HepG2 (cell line): ENCODE data around the gene ACSM3. TPM values are rescaled to one million over a fixed set of nuclear protein-coding genes. Genes with fewer than 3 reads are reported as not detected.
A peak's percentile ranks its signal among the peaks of the same experiment; 100 is the strongest.

ENCODE experiments used
- ARNT ChIP-seq: fragments of 450-650 bp; IDR thresholded peaks from 2 replicates; pipeline ENCODE4 v1.6.1; 2017
- ATAD3A ChIP-seq: sonication (generic); formaldehyde crosslinking; IDR thresholded peaks from 2 replicates; pipeline ENCODE4 v1.4.0; 2020; ENCODE audit warnings: missing genetic modification reagents
- CENPT ChIP-seq: sonication (generic); formaldehyde crosslinking; IDR thresholded peaks from 2 replicates; pipeline ENCODE4 v1.8.0; 2022; ENCODE audit warnings: low read depth, mild to moderate bottlenecking, moderate library complexity, missing genetic modification reagents
- ETV5 ChIP-seq: IDR thresholded peaks from 2 replicates; pipeline ENCODE4 v1.6.1; 2018; ENCODE audit warnings: missing biosample characterization, missing genetic modification reagents, inconsistent platforms, borderline replicate concordance
- FLYWCH1 ChIP-seq: sonication (generic); formaldehyde crosslinking; IDR thresholded peaks from 2 replicates; pipeline ENCODE4 v1.8.1; 2023; ENCODE audit warnings: mild to moderate bottlenecking, missing genetic modification reagents
- FOXP1 ChIP-seq, 2 experiments: fragments of 450-650 bp in 1 of 2; IDR thresholded peaks; 2 replicates each; pipeline ENCODE4 v1.6.1; 2017 to 2018; ENCODE audit warnings: antibody characterized with exemption in 1 of 2
- HMGA1 ChIP-seq: sonication (generic); formaldehyde crosslinking; conservative IDR thresholded peaks from 2 replicates; pipeline ENCODE4 v1.4.0; 2020; ENCODE audit warnings: missing genetic modification reagents
- JUND ChIP-seq: sonication (generic); formaldehyde crosslinking; IDR thresholded peaks from 2 replicates; pipeline ENCODE4 v1.8.0; 2022; ENCODE audit warnings: mild to moderate bottlenecking, missing genetic modification reagents
- MEIS2 ChIP-seq: sonication (generic); formaldehyde crosslinking; IDR thresholded peaks from 2 replicates; pipeline ENCODE4 v1.9.0; 2021; ENCODE audit warnings: mild to moderate bottlenecking, missing genetic modification reagents
- MNT ChIP-seq: fragments of 450-650 bp; IDR thresholded peaks from 2 replicates; pipeline ENCODE4 v1.6.1; 2016
- MXD1 ChIP-seq: sonication (generic); formaldehyde crosslinking; IDR thresholded peaks from 2 replicates; pipeline ENCODE4 v1.4.0; 2020; ENCODE audit warnings: mild to moderate bottlenecking, missing genetic modification reagents
- NCOR1 ChIP-seq: fragments of 200-600 bp; sonication (generic); IDR thresholded peaks from 2 replicates; pipeline ENCODE4 v1.7.0; 2017; ENCODE audit warnings: antibody characterized with exemption, low read length, borderline replicate concordance
- PAWR ChIP-seq: sonication (generic); formaldehyde crosslinking; IDR thresholded peaks from 2 replicates; pipeline ENCODE4 v1.4.0; 2020; ENCODE audit warnings: missing genetic modification reagents, mild to moderate bottlenecking, borderline replicate concordance
- RARG ChIP-seq: sonication (generic); formaldehyde crosslinking; IDR thresholded peaks from 2 replicates; pipeline ENCODE4 v1.4.0; 2020; ENCODE audit warnings: low read depth, mild to moderate bottlenecking, missing genetic modification reagents
- SRSF1 ChIP-seq: fragments of 200-400 bp; formaldehyde crosslinking; optimal IDR thresholded peaks from 2 replicates; pipeline ENCODE3; 2017; ENCODE audit warnings: mild to moderate bottlenecking, low read depth, low read length, moderate library complexity
- SRSF9 ChIP-seq: fragments of 200-400 bp; formaldehyde crosslinking; IDR thresholded peaks from 2 replicates; pipeline ENCODE4 v1.6.1; 2018; ENCODE audit warnings: borderline replicate concordance, mild to moderate bottlenecking, low read depth, low read length; ENCODE audit not compliant: insufficient read depth, poor library complexity, severe bottlenecking
- THYN1 ChIP-seq: sonication (generic); formaldehyde crosslinking; IDR thresholded peaks from 2 replicates; pipeline ENCODE4 v1.8.1; 2023; ENCODE audit warnings: low read depth, mild to moderate bottlenecking, moderate library complexity, missing genetic modification reagents, borderline replicate concordance
- TMF1 ChIP-seq: sonication (generic); formaldehyde crosslinking; IDR thresholded peaks from 2 replicates; pipeline ENCODE4 v1.8.1; 2022; ENCODE audit warnings: low read depth, missing genetic modification reagents
- ZIK1 ChIP-seq: sonication (generic); formaldehyde crosslinking; IDR thresholded peaks from 2 replicates; pipeline ENCODE4 v1.5.0; 2020; ENCODE audit warnings: mild to moderate bottlenecking, low read depth, missing genetic modification reagents, borderline replicate concordance
- ZNF33A ChIP-seq: sonication (generic); formaldehyde crosslinking; IDR thresholded peaks from 2 replicates; pipeline ENCODE4 v1.5.1; 2020; ENCODE audit warnings: missing genetic modification reagents, mild to moderate bottlenecking, moderate library complexity, borderline replicate concordance
- ZNF605 ChIP-seq: sonication (generic); formaldehyde crosslinking; IDR thresholded peaks from 2 replicates; pipeline ENCODE4 v1.8.0; 2022; ENCODE audit warnings: mild to moderate bottlenecking, missing genetic modification reagents
- ZNF609 ChIP-seq: sonication (generic); formaldehyde crosslinking; IDR thresholded peaks from 2 replicates; pipeline ENCODE4 v1.4.0; 2020; ENCODE audit warnings: mild to moderate bottlenecking, missing genetic modification reagents, borderline replicate concordance
- ZNF747 ChIP-seq: sonication (generic); formaldehyde crosslinking; IDR thresholded peaks from 2 replicates; pipeline ENCODE4 v1.8.1; 2023; ENCODE audit warnings: missing genetic modification reagents, mild to moderate bottlenecking, borderline replicate concordance
- ZNF879 ChIP-seq: sonication (generic); formaldehyde crosslinking; IDR thresholded peaks from 2 replicates; pipeline ENCODE4 v1.8.1; 2023; ENCODE audit warnings: missing genetic modification reagents
- ZSCAN25 ChIP-seq: sonication (generic); formaldehyde crosslinking; IDR thresholded peaks from 2 replicates; pipeline ENCODE4 v1.8.0; 2022; ENCODE audit warnings: mild to moderate bottlenecking, missing genetic modification reagents
- polyA plus RNA-seq, 8 experiments: library from polyadenylated mRNA; depleted of rRNA in 3 of 8; stranded (reverse) in 7 of 8; unstranded in 1 of 8; fragments of >200 nt; fragmentation: Illumina TruSeq in 4 of 8; extraction: Trizol in 4 of 8; gene quantifications; 2 replicates each; pipeline versions ENCODE4 v1.2.1 to v1.2.3, GENCODE V29; 2011 to 2016; ENCODE audit warnings: low read depth in 4 of 8, missing spikeins in 1 of 8, mixed read lengths in 1 of 8; ENCODE audit not compliant: insufficient read depth in 1 of 8
- total RNA-seq, 5 experiments: library from RNA; depleted of rRNA; stranded (reverse); fragments of >200 nt; fragmentation: Illumina TruSeq; extraction: Trizol; gene quantifications; 2 replicates each; pipeline ENCODE4 v1.2.3, GENCODE V29; 2016; ENCODE audit warnings: low read depth in 1 of 5

Gene ACSM3
- total and polyA plus RNA-seq, 2 of the 13 experiments (the other 11 are each of a cell fraction or from before 2014, with no cell fraction given) = 74.0 to 108 TPM

DNA sequence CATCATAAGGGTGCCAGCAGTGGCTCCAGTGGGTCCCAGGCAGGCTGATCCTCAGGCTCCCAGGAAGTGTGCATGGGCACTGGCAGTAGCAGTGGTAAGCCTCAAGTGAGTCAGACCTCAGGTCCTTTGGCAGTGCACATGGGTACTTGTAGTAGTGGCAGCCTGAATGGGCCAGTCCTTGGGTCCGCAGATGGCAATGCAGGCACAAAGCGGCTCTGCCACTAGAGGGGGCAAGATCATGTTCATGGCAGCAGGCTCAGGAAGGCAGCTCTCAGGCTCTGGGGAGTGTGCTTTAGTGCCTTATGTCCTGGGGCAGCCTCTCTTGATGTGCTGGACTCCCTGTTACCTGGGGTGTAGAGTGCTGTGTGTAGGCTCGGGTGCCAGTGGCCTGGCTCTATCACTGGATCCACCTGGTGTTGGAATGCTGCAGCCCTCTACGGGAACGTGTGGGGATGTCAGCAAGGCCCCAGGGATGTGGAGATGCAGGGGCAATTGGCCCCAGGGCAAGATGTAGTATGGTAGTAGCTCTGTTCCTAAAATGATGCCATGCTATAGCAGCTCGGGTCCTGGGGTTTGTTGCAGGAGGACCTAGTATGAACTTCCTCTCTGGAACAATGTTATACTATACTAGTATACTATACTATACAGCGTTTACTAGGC lies 11.0 kb downstream of the ACSM3 start (continued):
- no peak for TF ChIP-seq PAWR
- TF ChIP-seq THYN1 = no peak
- TF ChIP-seq TMF1 (CRISPR knock-in tag) = no peak
- TF ChIP-seq ZIK1 (CRISPR knock-in tag) = no peak
- no peak for TF ChIP-seq MXD1 (CRISPR knock-in tag)
- no peak for TF ChIP-seq ZNF609 (CRISPR knock-in tag)
- no peak for TF ChIP-seq ZNF747
- no peak for TF ChIP-seq SRSF9
- TF ChIP-seq ATAD3A (CRISPR knock-in tag) = no peak
- TF ChIP-seq JUND (CRISPR knock-in tag) = no peak
- TF ChIP-seq FLYWCH1 (CRISPR knock-in tag) = no peak
- no peak for TF ChIP-seq RARG
- TF ChIP-seq ETV5 = peak; percentile 50; the same call in 1 of the 2 replicates
- no peak; the same call in 1 of the 2 replicates for TF ChIP-seq CENPT (CRISPR knock-in tag)
- no peak for TF ChIP-seq HMGA1 (CRISPR knock-in tag)
- TF ChIP-seq SRSF1 = no peak
- TF ChIP-seq ZNF879 = no peak
- no peak for TF ChIP-seq MNT
- no peak; the same call in 1 of the 2 replicates for TF ChIP-seq ZSCAN25 (CRISPR knock-in tag)
- 0 out of 2 replicates have a peak, but pooled peaks have one; percentile 32 for TF ChIP-seq ZNF605
- TF ChIP-seq FOXP1 (IDR thresholded peaks at IDR 0.05) = no peak
- TF ChIP-seq FOXP1 (CRISPR knock-in tag; IDR thresholded peaks at IDR 0.05) = no peak
- TF ChIP-seq ARNT = no peak
- no peak for TF ChIP-seq MEIS2 (CRISPR knock-in tag)
- no peak for TF ChIP-seq NCOR1
- no peak for TF ChIP-seq ZNF33A (CRISPR knock-in tag)
